HCT116 (cell line): ENCODE measurements around the gene MGST2. TPM values are rescaled to one million over a fixed set of nuclear protein-coding genes. Genes with fewer than 3 reads are reported as not detected.

Source experiments
- ATAC-seq: fragments of 200-7000 bp; cut with Tn5 transposase; 2 replicates; pipeline ENCODE4 v1.9.1; 2020; ENCODE audit warnings: mild to moderate bottlenecking, moderate library complexity
- BruUV-seq: library from RNA; stranded (reverse); fragments of 400-500 nt; replicated peaks from 2 replicates; lab custom pipeline; 2021; lab: Mats Ljungman, UMichigan
- CTCF ChIA-PET: fragments of 300-600 bp; sonication (Branson Sonifier 250); formaldehyde crosslinking; loops from one replicate; lab custom pipeline; 2021; ENCODE audit warnings: antibody characterized with exemption; lab: Charles Lee
- POLR2A ChIA-PET: fragments of 300-600, 350-600 bp; sonication (Branson Sonifier 250); formaldehyde crosslinking; loops from one replicate; lab custom pipeline; 2021; ENCODE audit warnings: antibody characterized with exemption; lab: Charles Lee
- RAD21 ChIA-PET, 2 experiments: fragments of 300-600 bp; sonication (Branson Sonifier 250); formaldehyde crosslinking; loops; one replicate each; lab custom pipeline; 2023; ENCODE audit warnings: low total read pairs in 2 of 2; ENCODE audit not compliant: uncharacterized antibody in 2 of 2, unreplicated experiment in 2 of 2, low non-redundant PET in 1 of 2; lab: Charles Lee
- DNase-seq: peaks from one replicate; pipeline ENCODE4 v3.0.0-alpha.2; 2010; ENCODE audit warnings: low read depth, low spot score
- H2AFZ ChIP-seq: fragments of 200-600 bp; shearing (Covaris generic), sonication (generic); 2 replicates; pipeline ENCODE4 v1.6.1; 2017; ENCODE audit warnings: low read depth, mixed run types, mixed read lengths, antibody characterized with exemption, low read length; ENCODE audit not compliant: poor library complexity, severe bottlenecking
- H3K27ac ChIP-seq: 2 replicates; pipeline ENCODE4 v1.5.1; 2012; ENCODE audit warnings: low read depth, low read length
- H3K27me3 ChIP-seq: fragments of 200-600 bp; sonication (generic); 2 replicates; pipeline ENCODE4 v1.6.1; 2016; ENCODE audit warnings: mixed run types, low read length, mixed read lengths; ENCODE audit not compliant: insufficient read depth
- H3K36me3 ChIP-seq, 2 experiments: fragments of 200-500 bp in 1 of 2; fragments of 200-600 bp in 1 of 2; sonication (Bioruptor generic) in 1 of 2; sonication (generic) in 1 of 2; 2 replicates each; pipeline versions ENCODE4 v1.5.1 to v1.6.1; 2014 to 2016; ENCODE audit warnings: low read length in 2 of 2, inconsistent platforms in 1 of 2, mixed read lengths in 1 of 2, mixed run types in 1 of 2; ENCODE audit not compliant: insufficient read depth in 2 of 2, control insufficient read depth in 1 of 2
- H3K4me1 ChIP-seq, 2 experiments: fragments of 200-600 bp in 1 of 2; sonication (generic) in 1 of 2; 2 replicates each; pipeline versions ENCODE4 v1.5.1 to v1.6.1; 2012 to 2017; ENCODE audit warnings: low read length in 2 of 2, inconsistent platforms in 1 of 2, mild to moderate bottlenecking in 1 of 2, mixed read lengths in 1 of 2, mixed run types in 1 of 2, moderate library complexity in 1 of 2; ENCODE audit not compliant: insufficient read depth in 2 of 2, control insufficient read depth in 1 of 2
- H3K4me2 ChIP-seq: fragments of 200-600 bp; sonication (generic); 2 replicates; pipeline ENCODE4 v1.6.1; 2017; ENCODE audit warnings: mixed run types, low read length, mixed read lengths
- H3K4me3 ChIP-seq, 2 experiments: fragments of 200-600 bp in 1 of 2; sonication (generic) in 1 of 2; replicated peaks in 1 of 2; 2 replicates each; pipeline ENCODE4 v1.5.1; 2011 to 2016; ENCODE audit warnings: low read length in 2 of 2, control low read depth in 1 of 2, low read depth in 1 of 2, mild to moderate bottlenecking in 1 of 2, mixed read lengths in 1 of 2, mixed run types in 1 of 2
- H3K79me2 ChIP-seq: fragments of 200-600 bp; sonication (generic); 2 replicates; pipeline ENCODE4 v1.6.1; 2017; ENCODE audit warnings: mild to moderate bottlenecking, mixed run types, low read length, moderate library complexity, mixed read lengths; ENCODE audit not compliant: insufficient read depth
- H3K9ac ChIP-seq: fragments of 200-600 bp; sonication (generic); 2 replicates; pipeline ENCODE4 v1.6.1; 2016; ENCODE audit warnings: low read length, mixed read lengths
- H3K9me2 ChIP-seq: fragments of 200-600 bp; sonication (generic), shearing (Covaris generic); 2 replicates; pipeline ENCODE4 v1.6.1; 2017; ENCODE audit warnings: mixed run types, mild to moderate bottlenecking, moderate library complexity; ENCODE audit not compliant: insufficient read depth
- H3K9me3 ChIP-seq, 2 experiments: fragments of 200-500 bp in 1 of 2; fragments of 200-600 bp in 1 of 2; sonication (Bioruptor generic) in 1 of 2; sonication (generic) in 1 of 2; 2 replicates each; pipeline ENCODE4 v1.6.1; 2014 to 2017; ENCODE audit warnings: low read length in 2 of 2, mixed read lengths in 2 of 2, inconsistent platforms in 1 of 2, low read depth in 1 of 2, mild to moderate bottlenecking in 1 of 2, mixed run types in 1 of 2, moderate library complexity in 1 of 2; ENCODE audit not compliant: control insufficient read depth in 1 of 2, insufficient read depth in 1 of 2
- H4K20me1 ChIP-seq: fragments of 200-600 bp; sonication (generic), shearing (Covaris generic); 2 replicates; pipeline ENCODE4 v1.6.1; 2017; ENCODE audit warnings: mixed run types, mild to moderate bottlenecking, moderate library complexity; ENCODE audit not compliant: insufficient read depth
- CBX3 ChIP-seq: IDR thresholded peaks from 2 replicates; pipeline ENCODE4 v1.6.1; 2012; ENCODE audit warnings: low read depth
- CEBPB ChIP-seq: IDR thresholded peaks from 2 replicates; pipeline ENCODE4 v1.6.1; 2012; ENCODE audit warnings: low read depth
- EGR1 ChIP-seq: IDR thresholded peaks from 2 replicates; pipeline ENCODE4 v1.6.1; 2012; ENCODE audit warnings: low read depth
- EZH2phosphoT487 ChIP-seq: fragments of 200-600 bp; IDR thresholded peaks from 2 replicates; pipeline ENCODE4 v1.6.1; 2018; ENCODE audit warnings: antibody characterized with exemption, borderline replicate concordance
- FOSL1 ChIP-seq: IDR thresholded peaks from 2 replicates; pipeline ENCODE4 v1.6.1; 2012; ENCODE audit warnings: low read depth
- JUND ChIP-seq: IDR thresholded peaks from 2 replicates; pipeline ENCODE4 v1.6.1; 2012
- POLR2A ChIP-seq: IDR thresholded peaks from 2 replicates; pipeline ENCODE4 v1.7.0; 2011; ENCODE audit warnings: borderline replicate concordance; ENCODE audit not compliant: insufficient read depth, insufficient read length; ENCODE audit errors: extremely low read depth
- YY1 ChIP-seq: IDR thresholded peaks from 2 replicates; pipeline ENCODE4 v1.6.1; 2011; ENCODE audit warnings: low read length, low read depth, moderate library complexity, mild to moderate bottlenecking; ENCODE audit not compliant: insufficient replicate concordance; ENCODE audit errors: extremely low read depth
- ZFX ChIP-seq: fragments of 450-650 bp; IDR thresholded peaks from 2 replicates; pipeline ENCODE4 v1.6.1; 2017
- ZNF274 ChIP-seq: fragments of 200-500 bp; sonication (Bioruptor generic); IDR thresholded peaks from 2 replicates; pipeline ENCODE4 v1.6.1; 2014; ENCODE audit warnings: mild to moderate bottlenecking, low read depth, low read length, inconsistent platforms
- intact Hi-C: fragments of 100-400 bp; cut with micrococcal nuclease; formaldehyde crosslinking; loops from 2 replicates; pipeline ENCODE4 v1.10.0; 2022
- total RNA-seq: library from RNA; stranded (reverse); gene quantifications from one replicate; pipeline ENCODE4 v1.2.1, GENCODE V29; 2021; ENCODE audit not compliant: unreplicated experiment
- TF ChIP-seq, protein P1 (sequence below): IDR thresholded peaks from 2 replicates; pipeline ENCODE4 v1.6.1; 2011; ENCODE audit warnings: mild to moderate bottlenecking, low read length, moderate library complexity; ENCODE audit not compliant: insufficient replicate concordance; ENCODE audit errors: extremely low read depth
- TF ChIP-seq, protein P2 (sequence below): IDR thresholded peaks from 2 replicates; pipeline ENCODE4 v1.6.1; 2012
- TF ChIP-seq, protein P3 (sequence below), 3 experiments: fragments of 200-600 bp in 1 of 3; sonication (generic) in 1 of 3; IDR thresholded peaks in 2 of 3; conservative IDR thresholded peaks in 1 of 3; 2 replicates each; pipeline ENCODE4 v1.5.1; 2012 to 2017; ENCODE audit warnings: low read depth in 2 of 3, low read length in 2 of 3, antibody characterized with exemption in 1 of 3, borderline replicate concordance in 1 of 3, control low read depth in 1 of 3, mild to moderate bottlenecking in 1 of 3, mixed read lengths in 1 of 3, mixed run types in 1 of 3, moderate library complexity in 1 of 3; ENCODE audit not compliant: insufficient read depth in 1 of 3

The MGST2 gene
- total RNA-seq, 1 experiment from 2014 or later: 24.3 TPM

DNA sequence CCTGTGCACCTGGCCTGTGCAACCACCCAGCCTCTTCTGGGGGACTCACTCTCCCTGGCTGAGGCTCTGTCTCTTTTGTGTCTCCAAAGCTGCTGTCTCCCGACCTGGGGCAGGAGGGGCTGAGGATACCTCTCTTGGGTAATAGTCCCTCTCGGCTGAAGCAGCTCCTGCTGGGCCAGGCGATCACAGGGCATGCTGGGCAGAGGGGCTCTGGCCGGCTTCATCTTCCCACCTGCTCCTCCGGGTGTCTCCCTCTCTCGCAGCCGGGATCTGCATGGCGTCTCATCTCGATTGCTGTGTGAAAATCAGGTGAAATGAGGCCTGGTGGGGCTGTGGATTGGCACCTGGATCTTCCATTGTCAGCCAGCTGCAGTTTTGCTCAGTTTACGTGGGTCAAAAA is 53.2 kb downstream of the MGST2 start:
- H2AFZ ChIP-seq: no peak overlapping the region
- CTCF ChIA-PET: no interaction called here
- no peaks in the 10 kb centered on the region for H3K9me3 ChIP-seq
- H3K4me3 ChIP-seq: no peak overlapping the region
- H3K27ac ChIP-seq: no peak overlapping the region
- no peak for ATAC-seq
- RAD21 ChIA-PET: no interaction called here
- H3K79me2 ChIP-seq: no peaks in the 10 kb centered on the region
- no peaks in the 10 kb centered on the region for H3K36me3 ChIP-seq
- no peak overlapping the region for H3K9ac ChIP-seq
- H3K4me2 ChIP-seq: no peak overlapping the region
- no peaks in the 10 kb centered on the region for H3K4me1 ChIP-seq
- intact Hi-C loops: no loop called here
- TF ChIP-seq FOSL1: no peak
- TF ChIP-seq CBX3: no peak
- no peak for TF ChIP-seq POLR2A
- TF ChIP-seq, protein P1, sequence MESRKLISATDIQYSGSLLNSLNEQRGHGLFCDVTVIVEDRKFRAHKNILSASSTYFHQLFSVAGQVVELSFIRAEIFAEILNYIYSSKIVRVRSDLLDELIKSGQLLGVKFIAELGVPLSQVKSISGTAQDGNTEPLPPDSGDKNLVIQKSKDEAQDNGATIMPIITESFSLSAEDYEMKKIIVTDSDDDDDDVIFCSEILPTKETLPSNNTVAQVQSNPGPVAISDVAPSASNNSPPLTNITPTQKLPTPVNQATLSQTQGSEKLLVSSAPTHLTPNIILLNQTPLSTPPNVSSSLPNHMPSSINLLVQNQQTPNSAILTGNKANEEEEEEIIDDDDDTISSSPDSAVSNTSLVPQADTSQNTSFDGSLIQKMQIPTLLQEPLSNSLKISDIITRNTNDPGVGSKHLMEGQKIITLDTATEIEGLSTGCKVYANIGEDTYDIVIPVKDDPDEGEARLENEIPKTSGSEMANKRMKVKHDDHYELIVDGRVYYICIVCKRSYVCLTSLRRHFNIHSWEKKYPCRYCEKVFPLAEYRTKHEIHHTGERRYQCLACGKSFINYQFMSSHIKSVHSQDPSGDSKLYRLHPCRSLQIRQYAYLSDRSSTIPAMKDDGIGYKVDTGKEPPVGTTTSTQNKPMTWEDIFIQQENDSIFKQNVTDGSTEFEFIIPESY: no peak
- H3K27me3 ChIP-seq: no peaks in the 10 kb centered on the region
- DNase-seq: no peak
- no peaks in the 10 kb centered on the region for H4K20me1 ChIP-seq
- H3K9me2 ChIP-seq: no peaks in the 10 kb centered on the region
- BruUV-seq: no TSS peak
- POLR2A ChIA-PET: no interaction called here

DNA sequence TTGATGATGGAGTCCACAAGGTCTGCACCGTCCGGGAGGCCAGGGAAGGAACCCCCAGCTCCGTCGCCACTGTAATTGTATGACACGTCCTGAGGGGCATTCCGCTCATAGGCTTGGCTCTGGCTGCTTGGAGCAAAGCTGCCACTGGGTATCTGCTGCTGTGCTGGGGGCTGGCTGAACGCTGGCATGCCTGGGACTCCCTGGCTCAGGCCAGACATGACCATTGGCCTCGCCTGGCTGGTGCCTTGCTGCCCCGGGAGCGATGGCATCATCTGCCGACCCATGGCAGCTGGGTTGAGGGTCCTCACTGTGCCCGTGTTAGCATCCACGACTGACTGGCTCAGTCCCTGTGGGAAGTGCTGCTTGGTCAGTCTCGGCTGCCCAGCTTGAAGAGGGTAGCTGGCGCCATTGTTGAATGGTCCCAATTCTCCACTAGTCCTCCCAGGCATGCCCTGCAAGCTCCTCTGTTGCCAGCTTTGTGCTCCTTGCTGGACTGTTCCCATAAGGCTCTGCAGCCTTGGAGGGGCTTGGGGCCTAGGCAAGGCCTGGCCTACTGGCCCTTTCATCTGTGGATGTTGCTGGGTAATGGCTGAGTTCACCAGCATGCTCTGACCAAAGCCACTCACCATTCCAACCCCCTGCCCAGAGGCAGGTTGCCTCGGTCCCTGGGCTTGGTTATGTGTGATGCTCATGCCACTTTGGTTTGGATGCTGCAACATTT is 53.9 kb downstream of the MGST2 start:
- Histone ChIP-seq H3K9me2 (no peaks in the 10 kb centered on the region), H3K4me1 (no peaks in the 10 kb centered on the region), H3K4me2 (no peak overlapping the region), H3K9ac (no peak overlapping the region), H3K4me3 (no peak overlapping the region), H3K27ac (no peak overlapping the region), H3K27me3 (no peaks in the 10 kb centered on the region), H3K79me2 (no peaks in the 10 kb centered on the region), H4K20me1 (no peaks in the 10 kb centered on the region), H3K9me3 (no peaks in the 10 kb centered on the region), H2AFZ (no peak overlapping the region), H3K36me3 (no peaks in the 10 kb centered on the region)
- ChIA-PET CTCF (interaction anchor here (0.6 kb wide), 1 partner anchor 15 kb away, joined by 3 read pairs; no protein-coding TSS in a partner anchor), RAD21 (no interaction called here), POLR2A (no interaction called here)
- intact Hi-C loops: no loop called here
- no TSS peak for BruUV-seq
- no peak for DNase-seq
- no peak for ATAC-seq
- TF ChIP-seq ZNF274 (no peak), POLR2A (no peak), EZH2phosphoT487 (no peak), YY1 (no peak), ZFX (no peak), EGR1 (no peak), CBX3 (no peak), CEBPB (no peak), JUND (no peak)
- TF ChIP-seq, protein P2, sequence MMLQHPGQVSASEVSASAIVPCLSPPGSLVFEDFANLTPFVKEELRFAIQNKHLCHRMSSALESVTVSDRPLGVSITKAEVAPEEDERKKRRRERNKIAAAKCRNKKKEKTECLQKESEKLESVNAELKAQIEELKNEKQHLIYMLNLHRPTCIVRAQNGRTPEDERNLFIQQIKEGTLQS: no peak
- TF ChIP-seq, protein P3, sequence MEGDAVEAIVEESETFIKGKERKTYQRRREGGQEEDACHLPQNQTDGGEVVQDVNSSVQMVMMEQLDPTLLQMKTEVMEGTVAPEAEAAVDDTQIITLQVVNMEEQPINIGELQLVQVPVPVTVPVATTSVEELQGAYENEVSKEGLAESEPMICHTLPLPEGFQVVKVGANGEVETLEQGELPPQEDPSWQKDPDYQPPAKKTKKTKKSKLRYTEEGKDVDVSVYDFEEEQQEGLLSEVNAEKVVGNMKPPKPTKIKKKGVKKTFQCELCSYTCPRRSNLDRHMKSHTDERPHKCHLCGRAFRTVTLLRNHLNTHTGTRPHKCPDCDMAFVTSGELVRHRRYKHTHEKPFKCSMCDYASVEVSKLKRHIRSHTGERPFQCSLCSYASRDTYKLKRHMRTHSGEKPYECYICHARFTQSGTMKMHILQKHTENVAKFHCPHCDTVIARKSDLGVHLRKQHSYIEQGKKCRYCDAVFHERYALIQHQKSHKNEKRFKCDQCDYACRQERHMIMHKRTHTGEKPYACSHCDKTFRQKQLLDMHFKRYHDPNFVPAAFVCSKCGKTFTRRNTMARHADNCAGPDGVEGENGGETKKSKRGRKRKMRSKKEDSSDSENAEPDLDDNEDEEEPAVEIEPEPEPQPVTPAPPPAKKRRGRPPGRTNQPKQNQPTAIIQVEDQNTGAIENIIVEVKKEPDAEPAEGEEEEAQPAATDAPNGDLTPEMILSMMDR (IDR thresholded peaks at IDR 0.05 in 2 of 3, conservative IDR thresholded peaks at IDR 0.05 in 1 of 3; ENCODE audit: borderline replicate concordance in 1 of 3, insufficient read depth in 1 of 3, low read depth in 2 of 3, low read length in 2 of 3): no peak
